Esophagus muscularis mucosa (tissue), 4 donors: ENCODE measurements around the gene ENDOD1.

Source experiments
- CTCF ChIP-seq, 3 experiments: fragments of 200-600 bp in 2 of 3; fragments of 450-650 bp in 1 of 3; sonication (generic) in 2 of 3; IDR thresholded peaks; one replicate each; pipeline ENCODE4 v1.5.1; 2017 to 2019; ENCODE audit warnings: antibody characterized with exemption in 3 of 3, mild to moderate bottlenecking in 2 of 3, moderate library complexity in 1 of 3
- EP300 ChIP-seq: sonication (generic); formaldehyde crosslinking; IDR thresholded peaks from one replicate; pipeline ENCODE4 v1.6.1; 2017; ENCODE audit warnings: antibody characterized with exemption
- POLR2A ChIP-seq: fragments of 450-650 bp; IDR thresholded peaks from one replicate; pipeline ENCODE4 v1.6.1; 2017; ENCODE audit warnings: antibody characterized with exemption, moderate library complexity, mild to moderate bottlenecking, low read depth

- TF ChIP-seq CTCF (IDR thresholded peaks at IDR 0.05) (no peak), POLR2A (no peak), EP300 (no peak)
Measured at GRCh38 chr11:95132956-95133355, 43.3 kb downstream of the ENDOD1 start.
